ENCODE measurements around the gene BCAS3. TPM values are rescaled to one million over a fixed set of nuclear protein-coding genes. Genes with fewer than 3 reads are reported as not detected.

Gene BCAS3
- total RNA-seq, 1 experiment from 2014 or later: 9.3 TPM

GRCh38 chr17:61406971-61407911, 729.6 kb downstream of the BCAS3 start:
- no peak for DNase-seq (ENCODE audit: low read depth)

DNA sequence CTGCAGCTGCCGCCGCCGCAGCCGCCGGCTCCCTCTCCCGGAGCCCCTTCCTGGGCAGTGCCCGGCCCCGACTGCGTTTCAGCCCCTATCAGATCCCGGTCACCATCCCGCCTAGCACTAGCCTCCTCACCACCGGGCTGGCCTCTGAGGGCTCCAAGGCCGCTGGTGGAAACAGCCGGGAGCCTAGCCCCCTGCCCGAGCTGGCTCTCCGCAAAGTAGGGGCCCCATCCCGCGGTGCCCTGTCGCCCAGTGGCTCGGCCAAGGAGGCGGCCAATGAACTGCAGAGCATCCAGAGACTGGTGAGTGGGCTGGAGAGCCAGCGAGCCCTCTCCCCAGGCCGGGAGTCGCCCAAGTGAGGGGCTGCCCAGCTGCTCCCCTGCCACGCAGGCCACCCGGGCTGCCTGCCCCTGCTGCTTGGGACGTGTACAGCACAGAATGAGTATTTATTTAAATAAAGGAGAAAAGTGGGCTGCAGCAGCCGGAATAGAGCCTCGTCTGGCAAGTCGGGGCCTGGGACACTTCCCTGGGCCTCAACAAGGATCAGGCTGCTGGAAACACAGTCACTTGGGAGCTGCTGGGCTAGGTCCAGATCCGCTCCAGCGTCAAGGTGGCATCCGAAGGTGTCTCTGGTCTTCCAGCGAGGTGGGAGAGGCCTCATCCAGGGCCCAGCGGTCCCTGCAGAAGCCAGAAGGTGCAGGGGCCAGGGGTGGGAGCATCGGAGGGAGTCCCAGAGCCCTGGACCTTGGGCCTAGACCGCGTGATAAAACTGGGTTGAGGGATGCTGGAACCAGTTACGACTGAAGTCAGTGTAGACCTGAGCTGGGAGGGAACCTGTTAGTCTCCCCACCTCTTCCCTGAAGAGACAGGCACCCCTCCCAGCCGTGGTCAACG, 730.7 kb downstream of the BCAS3 start:
- no peak for DNase-seq (ENCODE audit: low read depth)

GRCh38 chr17:61409301-61410112, 731.9 kb downstream of the BCAS3 start:
- DNase-seq (ENCODE audit: low read depth): peak; percentile 63

DNA sequence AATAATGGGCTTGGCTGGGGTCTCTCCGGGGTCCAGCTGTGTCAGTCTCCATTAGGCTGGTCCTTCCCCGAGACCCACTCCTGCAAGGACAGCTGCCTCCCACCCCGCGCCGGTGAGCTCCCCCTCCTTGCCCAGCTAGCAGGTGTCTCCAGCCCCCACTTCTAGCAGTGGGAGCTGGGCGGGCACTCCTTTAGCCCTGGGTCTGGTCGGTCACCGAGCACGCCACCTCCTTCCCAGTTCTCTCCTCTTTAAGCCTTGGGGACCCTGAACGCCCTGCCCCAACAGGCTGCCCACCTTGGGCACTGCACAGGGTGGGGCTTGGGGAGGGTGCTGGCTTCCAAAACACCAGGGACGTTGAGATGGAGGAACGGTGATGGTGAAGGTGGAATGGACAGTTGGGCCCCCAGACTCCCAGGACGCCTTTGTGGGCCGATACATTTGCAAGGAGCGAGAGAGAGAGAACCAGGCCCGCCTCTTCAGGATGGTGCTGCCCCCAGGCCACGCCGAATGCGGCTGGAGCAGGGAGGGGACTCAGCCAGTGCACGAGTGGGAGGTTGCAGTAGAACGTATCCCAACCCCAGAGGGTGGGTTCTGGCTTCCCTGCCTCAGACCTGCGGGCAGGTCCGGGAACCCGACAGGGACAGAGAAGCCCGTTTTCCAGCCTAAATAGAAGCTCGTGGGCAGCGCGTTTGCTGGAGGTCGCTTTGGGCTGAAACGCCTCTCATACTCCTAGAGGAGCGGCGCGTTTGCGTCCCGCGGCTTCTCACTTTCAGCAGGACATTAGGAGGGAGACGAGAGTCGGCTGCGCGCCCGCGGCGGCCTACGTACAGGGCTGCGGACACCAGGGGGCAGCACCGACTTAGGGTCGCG, 732.7 kb downstream of the BCAS3 start:
- DNase-seq (ENCODE audit: low read depth): no peak

- no peak for DNase-seq (ENCODE audit: low read depth)
These were observed 733.3 kb downstream of the BCAS3 start for GRCh38 chr17:61411011-61411260.

- peak; percentile 74 for DNase-seq (ENCODE audit: low read depth)
These were observed 733.9 kb downstream of the BCAS3 start for GRCh38 chr17:61411261-61412142.

- peak; percentile 84 for DNase-seq (ENCODE audit: low read depth)
These were observed 734.6 kb downstream of the BCAS3 start for GRCh38 chr17:61412143-61412859.

GRCh38 chr17:61412860-61413660, 735.4 kb downstream of the BCAS3 start:
- no peak for DNase-seq (ENCODE audit: low read depth)

DNA sequence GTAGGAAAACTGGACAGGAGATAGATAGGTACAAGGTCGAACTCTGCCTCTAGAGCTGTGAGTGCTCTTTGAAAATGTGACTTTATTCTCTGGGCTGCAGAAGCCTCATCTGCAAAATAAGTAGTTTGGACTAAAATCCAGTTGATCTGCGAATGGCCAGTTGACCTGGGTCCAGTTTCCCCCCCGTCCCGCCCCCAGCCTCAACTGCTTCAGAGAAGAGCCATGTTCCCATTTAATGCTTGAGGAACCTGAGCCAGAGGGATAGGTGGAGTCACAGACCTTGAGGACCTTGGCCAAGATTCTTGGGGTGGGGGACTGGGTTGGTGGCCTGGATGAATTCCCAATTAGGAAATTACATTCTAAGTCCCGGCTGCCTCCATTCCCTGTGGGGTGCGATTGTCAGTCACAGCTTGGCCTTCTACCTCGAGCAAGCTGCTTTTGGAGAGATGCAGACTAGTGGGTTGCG, 736.0 kb downstream of the BCAS3 start:
- no peak for DNase-seq (ENCODE audit: low read depth)

GRCh38 chr17:61414141-61414935, 736.7 kb downstream of the BCAS3 start:
- DNase-seq (ENCODE audit: low read depth): no peak

DNA sequence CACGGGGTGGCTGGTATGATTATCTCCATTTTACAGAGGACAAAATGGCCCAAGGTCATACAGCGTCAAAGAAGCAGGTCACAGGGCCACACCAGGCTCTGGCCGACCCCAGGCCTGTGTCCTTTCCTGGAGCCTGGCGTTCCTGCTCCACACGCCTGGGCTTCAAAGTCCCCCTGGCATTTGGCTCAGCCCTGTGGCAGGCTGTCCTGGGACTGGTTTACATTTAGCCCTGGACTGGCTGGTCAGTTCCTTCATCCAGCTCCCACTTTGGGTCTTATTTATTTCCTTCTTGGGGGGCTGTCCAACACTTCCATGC, 737.2 kb downstream of the BCAS3 start:
- no peak for DNase-seq (ENCODE audit: low read depth)

DNA sequence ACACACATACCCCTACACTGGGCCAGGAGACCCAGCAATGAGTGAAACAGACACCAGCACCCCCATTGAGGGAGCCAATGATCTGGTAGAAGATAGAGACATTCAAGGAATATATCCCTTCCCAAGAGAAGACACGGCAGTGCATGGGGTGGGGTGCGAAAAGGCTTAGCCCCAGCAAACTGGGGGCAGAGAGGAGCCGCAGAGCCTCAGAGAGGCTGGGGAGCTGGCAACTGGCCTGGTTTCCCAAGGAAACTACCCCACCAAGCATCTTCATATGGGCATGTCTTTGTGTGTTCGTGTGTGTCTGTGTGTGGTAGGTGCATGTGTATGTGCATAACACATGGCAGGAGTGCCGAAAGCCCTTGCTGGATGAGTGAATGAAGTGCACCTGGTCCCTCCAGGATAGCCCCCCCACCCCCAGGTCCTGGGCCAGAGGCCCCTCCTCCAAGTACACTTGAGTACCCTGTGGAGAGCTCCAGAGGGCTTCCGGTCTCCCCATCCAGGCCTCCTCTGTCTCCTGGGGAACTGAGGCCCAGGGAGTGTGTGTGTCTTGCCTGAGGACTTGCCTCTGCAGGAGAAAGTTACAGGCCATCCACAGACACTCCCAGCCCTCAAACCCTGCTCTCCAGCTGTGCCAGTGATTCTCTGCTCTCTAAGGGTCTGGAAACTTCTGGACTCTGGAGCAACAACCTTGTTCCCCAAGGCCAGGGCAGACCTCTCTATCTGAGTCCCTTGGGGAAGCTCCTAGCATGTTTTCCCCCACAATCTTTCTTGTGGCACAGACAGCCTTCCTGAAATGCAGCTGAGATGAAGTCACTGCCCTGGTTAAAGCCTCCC, 737.9 kb downstream of the BCAS3 start:
- DNase-seq (ENCODE audit: low read depth): no peak

DNA sequence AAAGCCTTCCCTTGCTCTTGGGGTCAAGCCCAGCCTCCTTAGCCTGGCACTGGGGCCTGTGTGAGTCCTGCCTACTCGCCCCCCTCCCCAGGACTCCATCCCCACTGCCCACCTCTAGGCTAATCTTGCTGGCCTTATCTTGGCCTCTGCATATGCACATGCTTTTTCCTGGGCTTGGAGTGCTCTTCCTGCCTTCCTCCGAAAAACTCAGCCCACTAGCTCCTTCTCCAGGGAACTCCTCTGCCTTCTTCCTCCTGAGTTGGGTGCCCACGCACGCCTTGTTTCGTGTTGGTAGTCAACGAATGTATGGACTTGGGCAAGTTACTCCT, 738.5 kb downstream of the BCAS3 start:
- no peak for DNase-seq (ENCODE audit: low read depth)

- DNase-seq (ENCODE audit: low read depth): peak; percentile 85
These were observed 739.1 kb downstream of the BCAS3 start for GRCh38 chr17:61416540-61417363.

GRCh38 chr17:61418449-61418848, 740.8 kb downstream of the BCAS3 start:
- no peak for DNase-seq (ENCODE audit: low read depth)

DNA sequence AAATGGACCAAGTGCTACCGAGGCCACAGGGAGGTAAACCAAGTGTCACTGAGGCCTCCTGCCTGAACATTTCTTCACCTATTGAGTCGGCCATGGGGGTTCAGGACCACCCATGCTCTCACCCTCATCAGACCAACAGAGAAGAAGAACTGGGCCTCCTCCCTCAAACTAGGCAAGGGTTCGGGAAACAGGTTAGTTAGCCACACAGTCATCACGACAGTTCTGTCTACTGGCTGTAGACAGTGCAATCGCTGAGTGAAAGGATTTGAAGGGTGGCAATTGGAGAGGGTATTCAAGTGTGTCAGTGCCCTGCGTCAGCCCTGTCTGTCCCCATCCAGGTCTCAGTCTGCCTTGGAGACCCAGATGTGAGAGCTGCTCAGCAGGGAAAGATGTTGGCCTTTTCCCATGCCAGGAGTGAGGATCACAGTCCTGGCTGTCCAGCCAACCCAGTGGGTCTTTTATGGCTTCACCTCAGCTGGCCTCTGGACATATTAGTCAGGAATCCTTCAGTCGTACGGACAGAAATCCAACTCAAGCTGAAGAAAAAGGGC, 741.9 kb downstream of the BCAS3 start:
- no peak for DNase-seq (ENCODE audit: low read depth)
